ENCODE data around the gene CYBA. TPM values are rescaled to one million over a fixed set of nuclear protein-coding genes. Genes with fewer than 3 reads are reported as not detected.
A peak's percentile ranks its signal among the peaks of the same experiment; 100 is the strongest.

Gene CYBA
- total and polyA plus RNA-seq, 9 of the 15 experiments (the other 6 are each of a cell fraction or from before 2014, with no cell fraction given) = 0.34 to 683 (median 93.0) TPM

- TF ChIP-seq RBBP5 (IDR thresholded peaks at IDR 0.05; ENCODE audit: borderline replicate concordance, insufficient read depth, low read length, poor library complexity, severe bottlenecking) (peak; percentile 51), TCF7L2 (IDR thresholded peaks at IDR 0.05; ENCODE audit: low read depth, low read length) (no peak), HDAC1 (IDR thresholded peaks at IDR 0.05) (peak in 1 of 2 experiments; percentile 79; a peak in 2 of 4 replicates), E2F6 (IDR thresholded peaks at IDR 0.05; ENCODE audit: borderline replicate concordance in 1 of 2, extremely low read depth in 1 of 2, insufficient read depth in 1 of 2, insufficient read length in 1 of 2, low read depth in 1 of 2, low read length in 1 of 2, poor library complexity in 1 of 2, severe bottlenecking in 1 of 2) (peak; percentile 84 to 95), FOXP1 (CRISPR knock-in tag; IDR thresholded peaks at IDR 0.05) (no peak), CREB1 (IDR thresholded peaks at IDR 0.05) (no peak; the same call in 1 of the 2 replicates), CREB1 (CRISPR knock-in tag; IDR thresholded peaks at IDR 0.05) (0 out of 2 replicates have a peak, but pooled peaks have one; percentile 9), ZBTB7A (IDR thresholded peaks at IDR 0.05; ENCODE audit: borderline replicate concordance, control insufficient read depth, low read depth, low read length) (peak; percentile 91; the same call in 1 of the 2 replicates), ZBTB2 (IDR thresholded peaks at IDR 0.05) (peak; percentile 52; the same call in 1 of the 2 replicates), PML (IDR thresholded peaks at IDR 0.05; ENCODE audit: low read length) (peak; percentile 47; the same call in 1 of the 2 replicates), ZFX (CRISPR knock-in tag; IDR thresholded peaks at IDR 0.05) (peak; percentile 53), BCLAF1 (IDR thresholded peaks at IDR 0.05; ENCODE audit: borderline replicate concordance in 1 of 2, control insufficient read depth in 1 of 2, low read depth in 2 of 2, low read length in 1 of 2) (peak in 1 of 2 experiments; percentile 76; a peak in 1 of 4 replicates), SOX6 (IDR thresholded peaks at IDR 0.05) (0 out of 2 replicates have a peak, but pooled peaks have one; percentile 25), MIER1 (IDR thresholded peaks at IDR 0.05; ENCODE audit: low read depth) (no peak), ZNF592 (IDR thresholded peaks at IDR 0.05) (peak; percentile 53; the same call in 1 of the 2 replicates)
Observed at GRCh38 chr16:88686439-88687253, 35.8 kb upstream of the CYBA start, which contains the start of gene SNAI3 (continued).
